Tongue (tissue), 2 donors: ENCODE measurements around the gene ZDHHC22. TPM values are rescaled to one million over a fixed set of nuclear protein-coding genes. Genes with fewer than 3 reads are reported as not detected.

Experiments
- DNase-seq: peaks from one replicate; pipeline ENCODE4 v3.0.0-alpha.2; 2015
- total RNA-seq: library from RNA; depleted of rRNA; stranded (reverse); fragments of >200 nt; gene quantifications from one replicate; pipeline ENCODE4 v1.2.3, GENCODE V29; 2014

ZDHHC22 gene
- total RNA-seq, 1 donor from 2014 or later, result 0.41 TPM

- DNase-seq, result no peak
Measured at GRCh38 chr14:77125823-77126325, 15.7 kb downstream of the ZDHHC22 start.

GRCh38 chr14:77125281-77125801 is 16.2 kb downstream of the ZDHHC22 start:
- DNase-seq, result no peak

GRCh38 chr14:77124345-77125280 is 17.0 kb downstream of the ZDHHC22 start:
- DNase-seq, result peak; percentile 49

GRCh38 chr14:77123381-77124325 is 17.9 kb downstream of the ZDHHC22 start:
- no peak for DNase-seq

- DNase-seq, result no peak
Measured at GRCh38 chr14:77122526-77123125, 19.0 kb downstream of the ZDHHC22 start.

- DNase-seq, result no peak
Measured at GRCh38 chr14:77120771-77121743, 20.5 kb downstream of the ZDHHC22 start.

GRCh38 chr14:77119851-77120250 is 21.7 kb downstream of the ZDHHC22 start:
- no peak for DNase-seq

GRCh38 chr14:77116172-77116817 is 25.3 kb downstream of the ZDHHC22 start:
- no peak for DNase-seq

- no peak for DNase-seq
Measured at GRCh38 chr14:77114609-77115008, 27.0 kb downstream of the ZDHHC22 start.

GRCh38 chr14:77113644-77114043 is 27.9 kb downstream of the ZDHHC22 start:
- DNase-seq, result no peak

- peak; percentile 69 for DNase-seq
Measured at GRCh38 chr14:77111021-77111420, 30.6 kb downstream of the ZDHHC22 start.

GRCh38 chr14:77110286-77110685 is 31.3 kb downstream of the ZDHHC22 start:
- no peak for DNase-seq

- peak; percentile 36 for DNase-seq
Measured at GRCh38 chr14:77109656-77110055, 31.9 kb downstream of the ZDHHC22 start.

- no peak for DNase-seq
Measured at GRCh38 chr14:77108753-77109152, 32.8 kb downstream of the ZDHHC22 start.

GRCh38 chr14:77107228-77107627 is 34.4 kb downstream of the ZDHHC22 start:
- no peak for DNase-seq

- DNase-seq, result peak; percentile 27
Measured at GRCh38 chr14:77106666-77107065, 34.9 kb downstream of the ZDHHC22 start.

- peak; percentile 23 for DNase-seq
Measured at GRCh38 chr14:77105145-77105939, 36.2 kb downstream of the ZDHHC22 start.

- DNase-seq, result no peak
Measured at GRCh38 chr14:77104393-77104792, 37.2 kb downstream of the ZDHHC22 start.

GRCh38 chr14:77103951-77104350 is 37.6 kb downstream of the ZDHHC22 start:
- no peak for DNase-seq
